Mesenchymal stem cell (in vitro differentiated cells and primary cell): ENCODE measurements around the gene WDR77.

Source experiments
- DNase-seq: peaks from one replicate; pipeline ENCODE4 v3.0.0-alpha.2; 2013
- H2AFZ ChIP-seq: one replicate; pipeline ENCODE4 v1.6.1; 2013; ENCODE audit warnings: low read depth, mild to moderate bottlenecking, control low read depth, inconsistent platforms, low read length, moderate library complexity
- H2AK5ac ChIP-seq: 2 replicates; pipeline ENCODE4 v1.6.1; 2013; ENCODE audit warnings: low read length, moderate library complexity, mild to moderate bottlenecking, inconsistent platforms; ENCODE audit not compliant: severe bottlenecking
- H2BK120ac ChIP-seq: one replicate; pipeline ENCODE4 v1.6.1; 2013; ENCODE audit warnings: low read depth, mild to moderate bottlenecking, inconsistent platforms, low read length, moderate library complexity
- H2BK12ac ChIP-seq, 2 experiments: one replicate each; pipeline ENCODE4 v1.6.1; 2013; ENCODE audit warnings: inconsistent platforms in 2 of 2, low read length in 2 of 2, mild to moderate bottlenecking in 2 of 2, moderate library complexity in 2 of 2, control low read depth in 1 of 2
- H2BK15ac ChIP-seq: one replicate; pipeline ENCODE4 v1.6.1; 2013; ENCODE audit warnings: mild to moderate bottlenecking, low read depth, inconsistent platforms; ENCODE audit not compliant: poor library complexity, severe bottlenecking
- H2BK5ac ChIP-seq: 2 replicates; pipeline ENCODE4 v1.6.1; 2013; ENCODE audit warnings: low read depth, mild to moderate bottlenecking, low read length, control low read depth, inconsistent platforms; ENCODE audit not compliant: poor library complexity, severe bottlenecking
- H3K14ac ChIP-seq, 2 experiments: one replicate each; pipeline ENCODE4 v1.6.1; 2013; ENCODE audit warnings: inconsistent platforms in 2 of 2, low read length in 2 of 2, control low read depth in 1 of 2, mild to moderate bottlenecking in 1 of 2, moderate library complexity in 1 of 2
- H3K18ac ChIP-seq, 2 experiments: one replicate each; pipeline ENCODE4 v1.6.1; 2013; ENCODE audit warnings: inconsistent platforms in 2 of 2, low read length in 2 of 2, control low read depth in 1 of 2, low read depth in 1 of 2, mild to moderate bottlenecking in 1 of 2
- H3K23ac ChIP-seq, 2 experiments: one replicate each; pipeline ENCODE4 v1.6.1; 2013; ENCODE audit warnings: inconsistent platforms in 2 of 2, low read length in 2 of 2, mild to moderate bottlenecking in 2 of 2, moderate library complexity in 2 of 2, control low read depth in 1 of 2
- H3K27ac ChIP-seq: 2 replicates; pipeline ENCODE4 v1.5.1; 2013; ENCODE audit warnings: mild to moderate bottlenecking, moderate library complexity, low read length, control low read depth, inconsistent platforms; ENCODE audit not compliant: poor library complexity, severe bottlenecking
- H3K27me3 ChIP-seq, 2 experiments: 2 replicates each; pipeline versions ENCODE4 v1.6.1 to v1.7.0; 2013; ENCODE audit warnings: low read length in 2 of 2, mild to moderate bottlenecking in 2 of 2, moderate library complexity in 2 of 2, control low read depth in 1 of 2, inconsistent platforms in 1 of 2; ENCODE audit not compliant: control insufficient read depth in 1 of 2, insufficient read depth in 1 of 2
- H3K36me3 ChIP-seq, 2 experiments: 2 replicates each; pipeline versions ENCODE4 v1.6.1 to v1.7.0; 2013; ENCODE audit warnings: low read length in 2 of 2, control low read depth in 1 of 2, inconsistent platforms in 1 of 2, low read depth in 1 of 2, mild to moderate bottlenecking in 1 of 2; ENCODE audit not compliant: insufficient read depth in 2 of 2, control insufficient read depth in 1 of 2
- H3K4ac ChIP-seq, 2 experiments: one replicate each; pipeline ENCODE4 v1.6.1; 2013; ENCODE audit warnings: inconsistent platforms in 2 of 2, low read length in 2 of 2, mild to moderate bottlenecking in 2 of 2, moderate library complexity in 2 of 2, control low read depth in 1 of 2, low read depth in 1 of 2
- H3K4me1 ChIP-seq: 2 replicates; pipeline ENCODE4 v1.6.1; 2013; ENCODE audit warnings: low read depth, low read length, control low read depth; ENCODE audit not compliant: control insufficient read depth, insufficient read depth
- H3K4me2 ChIP-seq: 2 replicates; pipeline ENCODE4 v1.6.1; 2013; ENCODE audit warnings: low read length, mild to moderate bottlenecking, inconsistent platforms; ENCODE audit not compliant: poor library complexity, severe bottlenecking
- H3K4me3 ChIP-seq, 2 experiments: 2 replicates each; pipeline versions ENCODE4 v1.5.1 to v1.7.0; 2013; ENCODE audit warnings: low read length in 2 of 2, mild to moderate bottlenecking in 2 of 2, control low read depth in 1 of 2, low read depth in 1 of 2; ENCODE audit not compliant: insufficient read depth in 1 of 2
- H3K79me1 ChIP-seq: replicated peaks from 2 replicates; pipeline ENCODE4 v1.6.1; 2013; ENCODE audit warnings: mild to moderate bottlenecking, control low read depth, low read length, inconsistent platforms; ENCODE audit not compliant: poor library complexity, severe bottlenecking
- H3K9ac ChIP-seq: 2 replicates; pipeline ENCODE4 v1.7.0; 2013; ENCODE audit warnings: mild to moderate bottlenecking, low read length, moderate library complexity
- H3K9me3 ChIP-seq: 2 replicates; pipeline ENCODE4 v1.7.0; 2013; ENCODE audit warnings: mild to moderate bottlenecking, low read length; ENCODE audit not compliant: control insufficient read depth
- H4K8ac ChIP-seq: one replicate; pipeline ENCODE4 v1.6.1; 2013; ENCODE audit warnings: inconsistent platforms, mild to moderate bottlenecking, low read length, moderate library complexity
- H4K91ac ChIP-seq: one replicate; pipeline ENCODE4 v1.6.1; 2013; ENCODE audit warnings: mild to moderate bottlenecking, low read length, inconsistent platforms
- WGBS: methylation state at CpG from one replicate; pipeline ENCODE4 v1.1.7; 2013; ENCODE audit warnings: mixed read lengths; 5-methylcytosine and 5-hydroxymethylcytosine counted together

Gene WDR77

DNA sequence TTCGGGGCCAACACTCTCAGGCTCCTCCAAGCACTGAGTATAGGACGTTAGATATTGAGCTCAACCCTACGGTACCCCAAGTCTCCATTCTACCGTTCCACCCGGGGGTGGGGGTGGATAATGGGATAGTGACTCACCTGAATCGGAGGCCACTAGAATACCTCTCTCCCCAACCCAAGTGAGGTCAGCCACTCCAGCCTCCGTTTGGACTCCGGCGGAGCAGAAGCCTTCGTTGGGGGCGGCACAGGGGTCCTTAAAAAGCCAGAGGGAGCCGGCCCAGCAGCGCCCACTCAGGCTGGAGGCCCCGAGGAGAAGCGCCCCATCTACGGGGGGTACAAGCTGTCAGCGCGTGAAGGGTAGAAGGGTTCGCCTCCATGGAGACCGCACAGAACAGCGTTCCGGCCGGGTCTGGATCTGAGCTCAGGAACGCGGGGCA, 556 bp downstream of the WDR77 start:
- H3K27me3 ChIP-seq, result no peaks in the 10 kb centered on the region
- H2BK15ac ChIP-seq, result no peak overlapping the region
- WGBS, result 3% methylated on average over 21 of the region's 25 CpGs
- H3K4me1 ChIP-seq, result peaks cover 3% of the 10 kb centered on the region
- peak overlapping the region in 1 of 2 experiments; percentile 95 for H3K4ac ChIP-seq
- peak overlapping the region in 1 of 2 experiments; percentile 47 for H2BK12ac ChIP-seq
- peaks cover 27% of the 10 kb centered on the region for H3K79me1 ChIP-seq
- H3K14ac ChIP-seq, result peak overlapping the region in 1 of 2 experiments; percentile 61
- no peak overlapping the region for H4K91ac ChIP-seq
- peak overlapping the region in 1 of 2 experiments; percentile 75 for H3K18ac ChIP-seq
- DNase-seq, result no peak
- H2AFZ ChIP-seq, result peak overlapping the region; percentile 86
- peak overlapping the region; percentile 11 for H2BK5ac ChIP-seq
- H3K9ac ChIP-seq, result peak overlapping the region; percentile 99
- H3K4me2 ChIP-seq, result peak overlapping the region; percentile 67
- H2AK5ac ChIP-seq, result no peak overlapping the region
- peak overlapping the region; percentile 21 for H4K8ac ChIP-seq
- H3K9me3 ChIP-seq, result no peaks in the 10 kb centered on the region
- peaks cover 4 to 62% of the 10 kb centered on the region in 2 experiments for H3K36me3 ChIP-seq
- peak overlapping the region in 1 of 2 experiments; percentile 50 for H3K23ac ChIP-seq
- H2BK120ac ChIP-seq, result peak overlapping the region; percentile 64
- H3K27ac ChIP-seq, result no peak overlapping the region
- H3K4me3 ChIP-seq, result peak overlapping the region; percentile 97 to 99

DNA sequence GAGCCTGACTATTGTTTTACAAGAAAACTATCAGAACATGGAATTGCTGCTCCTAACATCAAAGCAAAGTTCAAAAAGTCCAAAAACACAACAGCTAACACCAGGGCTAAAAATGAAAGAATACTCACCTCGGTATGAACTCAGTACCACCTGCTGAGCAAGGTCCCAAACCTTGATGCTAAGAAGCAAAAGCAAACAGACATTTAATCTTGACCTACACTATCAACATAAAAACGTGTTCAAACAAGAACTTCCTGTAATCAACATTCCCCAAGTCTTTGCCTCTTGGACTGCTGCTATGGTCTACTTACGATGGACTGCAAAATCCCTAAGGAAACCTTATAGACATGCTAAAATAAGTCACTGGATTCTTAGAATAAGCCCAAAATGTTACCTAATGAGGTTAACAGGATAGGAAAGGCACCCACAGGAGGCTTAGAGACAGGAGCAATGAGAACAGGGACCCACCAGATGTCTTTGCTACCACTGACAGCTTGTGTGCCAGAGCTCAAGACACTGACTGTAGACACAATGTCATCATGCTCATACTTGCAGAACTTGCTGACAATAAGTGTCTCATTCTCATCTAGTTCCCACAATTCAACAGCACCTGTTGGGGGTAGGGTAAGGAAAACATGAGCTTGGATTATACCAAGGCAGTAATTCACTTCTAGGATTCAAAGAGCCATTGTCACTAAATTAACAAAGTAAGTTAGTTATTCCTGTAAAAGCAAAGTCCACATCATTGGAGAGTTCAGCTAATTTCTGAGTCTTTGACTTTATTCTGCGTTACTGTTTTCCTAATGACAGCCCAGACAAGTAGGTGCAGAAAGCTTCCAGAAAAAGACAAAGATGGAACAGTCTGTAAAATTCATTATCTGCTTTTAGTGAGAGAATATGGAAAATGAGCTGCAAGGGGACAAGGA, 1.8 kb downstream of the WDR77 start:
- no peak overlapping the region for H3K14ac ChIP-seq
- H3K4me2 ChIP-seq, result no peak overlapping the region
- H4K91ac ChIP-seq, result no peak overlapping the region
- no peak overlapping the region for H2AFZ ChIP-seq
- no peak overlapping the region for H3K27ac ChIP-seq
- no peak overlapping the region for H3K4ac ChIP-seq
- H2BK5ac ChIP-seq, result no peak overlapping the region
- no peak overlapping the region for H4K8ac ChIP-seq
- peak overlapping the region in 1 of 2 experiments; percentile 99 for H3K4me3 ChIP-seq
- H3K18ac ChIP-seq, result no peak overlapping the region
- peaks cover 12 to 64% of the 10 kb centered on the region in 2 experiments for H3K36me3 ChIP-seq
- H3K4me1 ChIP-seq, result peaks cover 1% of the 10 kb centered on the region
- H3K23ac ChIP-seq, result peak overlapping the region in 1 of 2 experiments; percentile 6
- H2BK120ac ChIP-seq, result no peak overlapping the region
- no peaks in the 10 kb centered on the region for H3K27me3 ChIP-seq
- H2AK5ac ChIP-seq, result no peak overlapping the region
- H3K79me1 ChIP-seq, result peaks cover 31% of the 10 kb centered on the region
- H3K9me3 ChIP-seq, result no peaks in the 10 kb centered on the region
- WGBS, result 82% methylated on average over 4 of the region's 4 CpGs
- H2BK12ac ChIP-seq, result no peak overlapping the region
- DNase-seq, result no peak
- H2BK15ac ChIP-seq, result no peak overlapping the region
- peak overlapping the region; percentile 99 for H3K9ac ChIP-seq

DNA sequence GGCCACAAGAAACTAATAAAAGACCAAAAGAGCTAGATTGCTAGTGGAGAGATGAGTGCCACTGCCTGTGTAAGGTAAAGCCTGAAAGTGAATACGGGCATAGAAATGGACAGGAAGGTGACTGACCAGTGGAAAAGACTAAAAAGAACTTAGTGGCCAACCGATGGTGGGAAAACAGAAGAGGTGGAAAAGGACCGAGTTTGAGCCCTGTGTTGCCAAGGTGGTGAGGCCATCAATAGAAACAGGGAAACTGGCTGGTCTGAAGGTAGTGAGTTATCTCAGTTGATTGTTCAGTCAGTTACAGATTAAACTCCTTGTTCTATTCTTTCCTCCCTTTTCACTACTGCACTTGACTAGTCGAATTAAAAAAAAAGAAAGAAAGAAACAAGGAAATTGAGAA, 2.5 kb downstream of the WDR77 start:
- H3K79me1 ChIP-seq, result peaks cover 35% of the 10 kb centered on the region
- H2BK12ac ChIP-seq, result no peak overlapping the region
- H2BK120ac ChIP-seq, result no peak overlapping the region

DNA sequence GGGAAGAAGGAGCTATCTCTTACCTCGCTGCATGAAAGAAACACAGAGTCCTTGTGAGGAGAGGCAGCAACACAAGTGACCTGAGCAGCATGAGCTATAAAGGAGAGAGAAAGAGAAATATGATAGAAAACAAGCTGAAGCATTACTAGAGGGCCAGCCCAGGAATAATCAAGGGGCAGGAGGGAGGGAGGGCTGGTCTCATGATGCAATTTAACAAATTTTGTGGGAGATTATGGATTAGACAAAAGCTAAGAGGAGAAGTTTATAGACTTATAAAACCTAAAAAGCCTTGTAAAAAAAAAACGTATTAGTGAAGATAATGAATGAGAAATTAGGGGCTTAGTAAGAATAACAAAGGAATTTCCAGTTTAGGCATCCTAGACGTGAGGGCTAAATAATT, 5.0 kb downstream of the WDR77 start:
- Histone ChIP-seq H3K9ac (no peak overlapping the region), H2AK5ac (no peak overlapping the region), H3K23ac (no peak overlapping the region), H3K27ac (no peak overlapping the region), H2AFZ (no peak overlapping the region), H3K79me1 (peaks cover 38% of the 10 kb centered on the region), H3K27me3 (no peaks in the 10 kb centered on the region), H3K4me3 (no peak overlapping the region), H4K91ac (no peak overlapping the region), H3K18ac (no peak overlapping the region), H3K9me3 (no peaks in the 10 kb centered on the region), H3K4me2 (no peak overlapping the region), H3K36me3 (peaks cover 30 to 83% of the 10 kb centered on the region in 2 experiments), H4K8ac (no peak overlapping the region), H3K4ac (no peak overlapping the region), H2BK120ac (no peak overlapping the region), H2BK12ac (no peak overlapping the region), H2BK15ac (no peak overlapping the region), H3K14ac (no peak overlapping the region), H2BK5ac (no peak overlapping the region), H3K4me1 (no peaks in the 10 kb centered on the region)
- no peak for DNase-seq
- WGBS, result over 99% methylated on average over 2 of the region's 3 CpGs

More for the DNA sequence above, 2.5 kb downstream of the WDR77 start:
- Histone ChIP-seq H3K27ac (no peak overlapping the region), H2BK15ac (no peak overlapping the region), H3K9ac (no peak overlapping the region), H4K8ac (no peak overlapping the region), H3K18ac (no peak overlapping the region), H3K9me3 (no peaks in the 10 kb centered on the region), H3K4me2 (no peak overlapping the region), H2BK5ac (no peak overlapping the region), H2AK5ac (no peak overlapping the region), H3K4me1 (no peaks in the 10 kb centered on the region), H3K36me3 (peaks cover 18 to 68% of the 10 kb centered on the region in 2 experiments), H2AFZ (no peak overlapping the region), H3K4me3 (no peak overlapping the region), H3K4ac (no peak overlapping the region), H4K91ac (no peak overlapping the region), H3K14ac (no peak overlapping the region), H3K23ac (no peak overlapping the region), H3K27me3 (no peaks in the 10 kb centered on the region)
- DNase-seq, result no peak
- over 99% methylated on average over 3 of the region's 4 CpGs for WGBS
